ENCODE measurements around the gene PRAMEF9.
"Not testable (repeated sequence)": the region's sequence is repeated elsewhere in the genome, so short reads cannot be mapped to it uniquely, and the experiment has no call there.

The PRAMEF9 gene

GRCh38 chr1:13171548-13171947 lies at the start of gene PRAMEF9:
Gene PRAMEF9 (plus strand): TSS chr1:13171848. CDS start chr1:13175281, 3,433 bp downstream.
- DNase-seq (ENCODE audit: low spot score), result not testable (repeated sequence)

DNA sequence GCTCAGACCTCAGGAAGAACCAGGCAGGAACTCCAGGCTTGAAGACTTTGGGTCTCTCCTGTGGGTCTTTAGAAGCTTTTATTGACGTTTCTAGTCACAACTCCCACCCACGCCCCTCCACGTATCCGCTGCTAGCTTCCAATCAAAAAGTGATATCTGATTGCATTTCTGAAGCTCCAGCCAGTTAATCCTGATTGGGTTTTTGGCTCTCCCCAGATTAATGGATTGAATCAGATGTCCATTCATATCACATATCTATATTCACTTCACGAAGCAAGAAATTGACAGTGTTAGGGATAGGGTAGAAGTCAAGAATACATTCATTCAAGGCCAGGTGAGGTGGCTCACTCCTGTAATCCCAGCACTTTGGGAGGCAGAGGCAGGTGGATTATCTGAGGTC lies 15.7 kb upstream of the PRAMEF9 start, which contains the start of gene PRAMEF26:
Gene PRAMEF26, minus strand, starts transcription at position 101 of the 400 bp plus-strand sequence. CDS start 2,914 bp downstream, outside the sequence.
- not testable (repeated sequence) for DNase-seq (ENCODE audit: low spot score)

- DNase-seq (ENCODE audit: low spot score), result not testable (repeated sequence)
These were observed 6.1 kb upstream of the PRAMEF9 start, which contains the start of gene HNRNPCL4 for GRCh38 chr1:13165531-13165930. Gene HNRNPCL4 (minus strand): TSS chr1:13165631. CDS start chr1:13165467, 164 bp downstream.

DNA sequence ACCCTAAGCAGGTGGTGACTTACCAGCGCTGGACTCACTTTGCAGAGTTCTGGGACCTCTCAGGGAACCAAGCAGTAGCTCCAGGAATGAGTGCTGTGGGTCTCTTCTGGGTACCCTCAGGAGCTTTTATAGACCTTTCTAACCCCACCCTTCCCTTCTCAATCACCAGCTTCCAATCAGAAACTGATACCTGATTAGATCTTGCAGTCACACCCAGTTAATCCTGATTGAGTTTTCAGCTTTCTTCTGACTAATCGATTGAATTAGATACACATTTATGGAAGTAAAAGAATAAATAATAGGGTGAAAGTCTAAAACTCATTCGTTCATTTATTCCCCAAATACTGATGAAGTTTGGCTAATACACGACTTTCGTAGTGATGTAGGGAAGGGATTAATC lies 29.7 kb downstream of the PRAMEF9 start, which contains the start of gene PRAMEF13:
Gene PRAMEF13, minus strand, starts transcription at position 101 of the 400 bp plus-strand sequence. CDS start 1,820 bp downstream, outside the sequence.
- not testable (repeated sequence) for DNase-seq (ENCODE audit: low spot score)

- not testable (repeated sequence) for DNase-seq (ENCODE audit: low spot score)
These were observed 37.1 kb downstream of the PRAMEF9 start for GRCh38 chr1:13208712-13209111.

GRCh38 chr1:13216619-13217018 lies 45.0 kb downstream of the PRAMEF9 start:
- not testable (repeated sequence) for DNase-seq (ENCODE audit: low spot score)

GRCh38 chr1:13219203-13219602 lies 47.6 kb downstream of the PRAMEF9 start:
- DNase-seq (ENCODE audit: low spot score), result not testable (repeated sequence)

DNA sequence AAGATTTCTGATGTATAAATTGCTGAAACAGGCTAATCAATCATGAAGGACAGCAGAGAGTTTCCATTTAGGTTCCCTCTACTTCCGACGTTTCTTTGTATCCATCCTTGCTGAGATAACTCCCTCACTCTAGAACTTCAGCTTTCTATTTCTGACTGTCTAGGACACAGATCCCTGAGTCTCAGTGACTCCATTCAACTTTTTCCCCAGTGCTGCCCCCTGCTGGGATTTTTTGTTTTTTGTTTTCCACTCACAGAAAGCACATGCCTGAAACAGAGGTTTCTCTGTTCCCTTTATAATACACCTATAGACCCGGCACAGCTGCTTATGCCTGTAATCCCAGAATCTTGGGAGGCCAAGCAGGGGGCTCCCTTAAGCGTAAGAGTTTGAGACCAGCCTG lies 51.1 kb downstream of the PRAMEF9 start:
- DNase-seq (ENCODE audit: low spot score), result not testable (repeated sequence)

- no peak for DNase-seq (ENCODE audit: low spot score)
These were observed 52.9 kb downstream of the PRAMEF9 start for GRCh38 chr1:13224480-13225060.

GRCh38 chr1:13225675-13226204 lies 54.1 kb downstream of the PRAMEF9 start, which contains the start of gene PRAMEF18:
Gene PRAMEF18 (minus strand): TSS chr1:13226154. CDS start chr1:13226106, 48 bp downstream.
- DNase-seq (ENCODE audit: low spot score), result not testable (repeated sequence)

DNA sequence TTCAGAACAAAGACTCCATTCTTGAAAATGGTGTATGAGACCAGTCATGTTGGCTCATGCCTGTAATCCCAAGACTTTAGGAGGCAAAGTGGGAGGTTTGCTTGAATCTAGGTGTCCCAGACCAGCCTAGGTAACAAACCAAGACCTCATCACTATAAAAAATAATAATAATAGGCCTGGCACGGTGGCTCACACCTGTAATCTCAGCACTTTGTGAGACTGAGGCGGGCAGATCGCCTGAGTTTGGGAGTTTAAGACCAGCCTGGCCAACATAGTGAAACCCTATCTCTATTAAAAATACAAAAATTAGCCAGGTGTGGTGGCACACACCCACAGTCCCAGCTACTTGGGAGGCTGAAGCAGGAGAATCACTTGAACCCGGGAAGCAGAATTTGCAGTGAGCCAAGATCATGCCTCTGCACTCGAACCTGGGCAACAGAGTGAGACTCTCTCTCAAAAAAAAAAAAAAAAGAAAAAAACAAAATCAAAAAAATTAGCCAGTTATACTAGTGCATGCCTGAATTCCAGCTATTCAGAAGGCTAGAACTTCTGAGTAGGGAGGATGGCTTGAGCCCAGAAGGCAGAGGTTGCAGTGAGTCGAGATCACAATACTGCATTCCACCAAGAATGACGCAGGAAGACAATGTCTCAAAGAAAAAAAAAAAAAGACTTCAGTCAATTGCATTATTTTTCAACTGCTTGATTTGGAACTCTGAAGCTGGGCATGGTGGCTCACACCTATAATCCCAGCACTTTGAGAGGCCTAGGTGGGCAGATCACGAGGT lies 55.8 kb downstream of the PRAMEF9 start:
- not testable (repeated sequence) for DNase-seq (ENCODE audit: low spot score)

GRCh38 chr1:13228343-13228781 lies 56.7 kb downstream of the PRAMEF9 start:
- peak; percentile 30 for DNase-seq (ENCODE audit: low spot score)

All from hematopoietic multipotent progenitor cell treated with erythropoietin and hydrocortisone succinate and interleukin-3 and kit ligand, for 17 days (in vitro differentiated cells).